Neuronal stem cell (in vitro differentiated cells): Measurements from ENCODE around the gene PTCD3.

ENCODE experiments used
- DNase-seq: peaks from one replicate; pipeline ENCODE4 v3.0.0-alpha.2; 2013; ENCODE audit warnings: low spot score
- H2AFZ ChIP-seq: one replicate; pipeline ENCODE4 v1.6.1; 2013; ENCODE audit warnings: mild to moderate bottlenecking, low read length, inconsistent platforms
- H2AK5ac ChIP-seq: 2 replicates; pipeline ENCODE4 v1.6.1; 2013; ENCODE audit warnings: low read depth, mild to moderate bottlenecking, inconsistent platforms, low read length, moderate library complexity, mixed read lengths
- H2BK120ac ChIP-seq: 2 replicates; pipeline ENCODE4 v1.6.1; 2013; ENCODE audit warnings: low read depth, mild to moderate bottlenecking, inconsistent platforms, low read length, moderate library complexity, mixed read lengths
- H2BK12ac ChIP-seq: one replicate; pipeline ENCODE4 v1.6.1; 2013; ENCODE audit warnings: low read length, inconsistent platforms
- H2BK15ac ChIP-seq: 2 replicates; pipeline ENCODE4 v1.6.1; 2013; ENCODE audit warnings: mild to moderate bottlenecking, low read length, inconsistent platforms, mixed read lengths
- H2BK5ac ChIP-seq: one replicate; pipeline ENCODE4 v1.6.1; 2013; ENCODE audit warnings: inconsistent platforms, mild to moderate bottlenecking, low read length, moderate library complexity
- H3K14ac ChIP-seq: one replicate; pipeline ENCODE4 v1.6.1; 2013; ENCODE audit warnings: low read length, inconsistent platforms
- H3K18ac ChIP-seq: 2 replicates; pipeline ENCODE4 v1.6.1; 2013; ENCODE audit warnings: low read length, inconsistent platforms
- H3K23ac ChIP-seq: 2 replicates; pipeline ENCODE4 v1.6.1; 2013; ENCODE audit warnings: low read depth, mild to moderate bottlenecking, mixed read lengths, low read length, inconsistent platforms; ENCODE audit not compliant: poor library complexity
- H3K27ac ChIP-seq: replicated peaks from 3 replicates; pipeline ENCODE4 v1.5.1; 2013; ENCODE audit warnings: low read length, inconsistent platforms
- H3K27me3 ChIP-seq, 3 experiments: 2 replicates each; pipeline ENCODE4 v1.6.1; 2013; ENCODE audit warnings: low read length in 3 of 3, mild to moderate bottlenecking in 2 of 3, inconsistent platforms in 1 of 3, low read depth in 1 of 3, mixed read lengths in 1 of 3, moderate library complexity in 1 of 3; ENCODE audit not compliant: control insufficient read depth in 3 of 3, insufficient read depth in 3 of 3
- H3K36me3 ChIP-seq, 2 donors: replicated peaks in 1 of 2; 2 replicates each; pipeline ENCODE4 v1.6.1; 2013; ENCODE audit warnings: low read length in 2 of 2; ENCODE audit not compliant: control insufficient read depth in 2 of 2, insufficient read depth in 2 of 2
- H3K4ac ChIP-seq: 2 replicates; pipeline ENCODE4 v1.6.1; 2013; ENCODE audit warnings: inconsistent platforms, mild to moderate bottlenecking, low read length, moderate library complexity
- H3K4me1 ChIP-seq, 2 donors: 1 replicate in 1 of 2; 2 replicates in 1 of 2; pipeline ENCODE4 v1.6.1; 2013; ENCODE audit warnings: low read length in 2 of 2, low read depth in 1 of 2; ENCODE audit not compliant: control insufficient read depth in 2 of 2, insufficient read depth in 1 of 2
- H3K4me2 ChIP-seq: one replicate; pipeline ENCODE4 v1.6.1; 2013; ENCODE audit warnings: mild to moderate bottlenecking, low read length, inconsistent platforms; ENCODE audit not compliant: insufficient read depth, poor library complexity, severe bottlenecking
- H3K4me3 ChIP-seq, 2 donors: 2 replicates each; pipeline ENCODE4 v1.5.1; 2013; ENCODE audit warnings: low read length in 2 of 2, mild to moderate bottlenecking in 2 of 2, inconsistent platforms in 1 of 2, moderate library complexity in 1 of 2
- H3K79me1 ChIP-seq: one replicate; pipeline ENCODE4 v1.6.1; 2013; ENCODE audit warnings: low read depth, mild to moderate bottlenecking, inconsistent platforms, low read length, moderate library complexity
- H3K9ac ChIP-seq: one replicate; pipeline ENCODE4 v1.6.1; 2013; ENCODE audit warnings: mild to moderate bottlenecking, low read depth, low read length, inconsistent platforms; ENCODE audit not compliant: poor library complexity
- H3K9me3 ChIP-seq, 2 donors: replicated peaks in 1 of 2; 2 replicates each; pipeline versions ENCODE3 to v1.6.1; 2013; ENCODE audit warnings: low read length in 2 of 2, mild to moderate bottlenecking in 2 of 2, inconsistent platforms in 1 of 2, low read depth in 1 of 2, mixed read lengths in 1 of 2, moderate library complexity in 1 of 2; ENCODE audit not compliant: control insufficient read depth in 2 of 2, insufficient read depth in 1 of 2
- H4K8ac ChIP-seq: one replicate; pipeline ENCODE4 v1.6.1; 2013; ENCODE audit warnings: low read depth, mild to moderate bottlenecking, inconsistent platforms, low read length, moderate library complexity
- H4K91ac ChIP-seq: one replicate; pipeline ENCODE4 v1.6.1; 2013; ENCODE audit warnings: low read length, low read depth, mild to moderate bottlenecking, inconsistent platforms; ENCODE audit not compliant: poor library complexity
- WGBS, 2 donors: extraction: QIAGEN DNeasy Blood & Tissue Kit; methylation state at CpG; one replicate each; pipeline ENCODE4 v1.1.7; 2013; ENCODE audit warnings: missing lambda C conversion rate in 2 of 2, mixed read lengths in 1 of 2; ENCODE audit not compliant: insufficient read length in 2 of 2, insufficient replicate concordance in 1 of 2; ENCODE audit errors: extremely low coverage in 2 of 2; 5-methylcytosine and 5-hydroxymethylcytosine counted together

Gene PTCD3

GRCh38 chr2:86134709-86135108, 28.7 kb downstream of the PTCD3 start:
- Histone ChIP-seq H3K9me3 (no peaks in the 10 kb centered on the region), H3K4me2 (no peak overlapping the region), H4K91ac (no peak overlapping the region), H3K27ac (no peak overlapping the region), H3K36me3 (peaks cover 49 to 100% of the 10 kb centered on the region in 2 donors), H2AFZ (no peak overlapping the region), H4K8ac (no peak overlapping the region), H3K23ac (no peak overlapping the region), H3K4me1 (no peaks in the 10 kb centered on the region), H3K79me1 (no peaks in the 10 kb centered on the region), H2BK15ac (no peak overlapping the region), H3K4me3 (no peak overlapping the region), H3K9ac (no peak overlapping the region), H2AK5ac (no peak overlapping the region), H3K4ac (no peak overlapping the region), H3K27me3 (no peaks in the 10 kb centered on the region), H2BK120ac (no peak overlapping the region), H3K14ac (no peak overlapping the region), H3K18ac (no peak overlapping the region), H2BK12ac (no peak overlapping the region), H2BK5ac (no peak overlapping the region)
- no CpG with 5 or more reads among the region's 4 CpGs for WGBS, 2 donors
- no peak for DNase-seq

- no peak overlapping the region for H2AFZ ChIP-seq
- H3K27ac ChIP-seq = no peak overlapping the region
- H3K4me3 ChIP-seq = no peak overlapping the region
- no peak overlapping the region for H3K23ac ChIP-seq
- H2BK120ac ChIP-seq = no peak overlapping the region
- no peaks in the 10 kb centered on the region for H3K9me3 ChIP-seq
- H2BK12ac ChIP-seq = no peak overlapping the region
- no peak overlapping the region for H2AK5ac ChIP-seq
- H3K79me1 ChIP-seq = no peaks in the 10 kb centered on the region
- no peaks in the 10 kb centered on the region for H3K27me3 ChIP-seq
- H3K4me1 ChIP-seq = no peaks in the 10 kb centered on the region
- no peak overlapping the region for H3K4ac ChIP-seq
- no peak overlapping the region for H2BK5ac ChIP-seq
- no peak overlapping the region for H2BK15ac ChIP-seq
- no peak overlapping the region for H4K91ac ChIP-seq
- H3K18ac ChIP-seq = no peak overlapping the region
- no peak overlapping the region for H3K9ac ChIP-seq
- DNase-seq = no peak
- no peak overlapping the region for H3K4me2 ChIP-seq
- no peak overlapping the region for H3K14ac ChIP-seq
- no peak overlapping the region for H4K8ac ChIP-seq
- H3K36me3 ChIP-seq = peaks cover 46 to 100% of the 10 kb centered on the region in 2 donors
- WGBS, 2 donors = no CpG with 5 or more reads among the region's 5 CpGs
These were observed 29.6 kb downstream of the PTCD3 start for GRCh38 chr2:86135653-86136052.

- no peaks in the 10 kb centered on the region for H3K27me3 ChIP-seq
- no peak overlapping the region for H3K4ac ChIP-seq
- no peak overlapping the region for H2BK12ac ChIP-seq
- H3K4me1 ChIP-seq = no peaks in the 10 kb centered on the region
- H3K9ac ChIP-seq = no peak overlapping the region
- peaks cover 48 to 100% of the 10 kb centered on the region in 2 donors for H3K36me3 ChIP-seq
- H2AFZ ChIP-seq = no peak overlapping the region
- H3K4me2 ChIP-seq = no peak overlapping the region
- no peak overlapping the region for H2BK15ac ChIP-seq
- H3K79me1 ChIP-seq = no peaks in the 10 kb centered on the region
- no peak overlapping the region for H3K18ac ChIP-seq
- no peak overlapping the region for H4K91ac ChIP-seq
- H3K4me3 ChIP-seq = no peak overlapping the region
- no peak overlapping the region for H3K27ac ChIP-seq
- WGBS, 2 donors = no CpG with 5 or more reads among the region's 2 CpGs
- H4K8ac ChIP-seq = no peak overlapping the region
- no peak overlapping the region for H3K14ac ChIP-seq
- no peak for DNase-seq
- no peak overlapping the region for H3K23ac ChIP-seq
- H2AK5ac ChIP-seq = no peak overlapping the region
- H3K9me3 ChIP-seq = no peaks in the 10 kb centered on the region
- no peak overlapping the region for H2BK5ac ChIP-seq
- no peak overlapping the region for H2BK120ac ChIP-seq
These were observed 30.1 kb downstream of the PTCD3 start for GRCh38 chr2:86136141-86136540.

GRCh38 chr2:86138736-86139625, 32.9 kb downstream of the PTCD3 start:
- WGBS, 2 donors = no CpG with 5 or more reads among the region's 7 CpGs
- no peak overlapping the region for H2AK5ac ChIP-seq
- no peak overlapping the region for H2BK5ac ChIP-seq
- no peak overlapping the region for H3K4me3 ChIP-seq
- H2BK120ac ChIP-seq = no peak overlapping the region
- H3K4me1 ChIP-seq = no peaks in the 10 kb centered on the region
- H4K8ac ChIP-seq = no peak overlapping the region
- H3K27me3 ChIP-seq = no peaks in the 10 kb centered on the region
- H3K14ac ChIP-seq = no peak overlapping the region
- H3K9me3 ChIP-seq = no peaks in the 10 kb centered on the region
- H3K4ac ChIP-seq = no peak overlapping the region
- H3K79me1 ChIP-seq = no peaks in the 10 kb centered on the region
- H4K91ac ChIP-seq = no peak overlapping the region
- H3K27ac ChIP-seq = no peak overlapping the region
- H3K36me3 ChIP-seq = peaks cover 46 to 98% of the 10 kb centered on the region in 2 donors
- H2BK12ac ChIP-seq = no peak overlapping the region
- H2BK15ac ChIP-seq = no peak overlapping the region
- H3K23ac ChIP-seq = no peak overlapping the region
- no peak overlapping the region for H2AFZ ChIP-seq
- H3K18ac ChIP-seq = no peak overlapping the region
- no peak overlapping the region for H3K4me2 ChIP-seq
- H3K9ac ChIP-seq = no peak overlapping the region
- DNase-seq = no peak
